Fibroblast of lung (primary cell): Measurements from ENCODE around the gene EYA2.

Experiments
- EZH2 ChIP-seq: IDR thresholded peaks from 2 replicates; pipeline ENCODE4 v1.5.1; 2012; ENCODE audit warnings: low read length, control low read depth, mild to moderate bottlenecking; ENCODE audit errors: missing control alignments
- TF ChIP-seq, protein P1 (sequence below), 2 donors: IDR thresholded peaks in 1 of 2; conservative IDR thresholded peaks in 1 of 2; 1 replicate in 1 of 2; 2 replicates in 1 of 2; pipeline ENCODE4 v1.5.1; 2011 to 2012; ENCODE audit warnings: low read length in 2 of 2, control low read depth in 1 of 2, inconsistent platforms in 1 of 2, low read depth in 1 of 2, mild to moderate bottlenecking in 1 of 2

DNA sequence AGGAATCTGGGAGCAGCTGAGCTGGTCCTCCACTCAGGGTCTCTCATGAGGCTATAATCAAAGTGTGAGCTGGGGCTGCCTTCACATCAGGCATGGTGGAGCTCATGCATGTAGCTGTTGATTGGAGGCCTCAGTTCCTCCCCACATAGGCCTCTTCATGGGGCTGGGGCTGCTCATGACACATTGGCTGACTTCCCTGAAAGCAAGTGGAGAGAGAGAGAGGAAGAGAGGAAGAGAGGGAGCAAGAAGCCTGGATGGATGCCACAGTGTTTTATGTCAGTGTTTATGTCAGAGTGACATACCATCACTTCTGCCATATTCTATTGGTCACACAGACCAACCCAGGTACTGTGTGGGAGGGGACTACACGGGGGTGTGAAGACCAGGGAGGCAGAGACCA, 43.8 kb downstream of the EYA2 start:
- TF ChIP-seq, protein P1, sequence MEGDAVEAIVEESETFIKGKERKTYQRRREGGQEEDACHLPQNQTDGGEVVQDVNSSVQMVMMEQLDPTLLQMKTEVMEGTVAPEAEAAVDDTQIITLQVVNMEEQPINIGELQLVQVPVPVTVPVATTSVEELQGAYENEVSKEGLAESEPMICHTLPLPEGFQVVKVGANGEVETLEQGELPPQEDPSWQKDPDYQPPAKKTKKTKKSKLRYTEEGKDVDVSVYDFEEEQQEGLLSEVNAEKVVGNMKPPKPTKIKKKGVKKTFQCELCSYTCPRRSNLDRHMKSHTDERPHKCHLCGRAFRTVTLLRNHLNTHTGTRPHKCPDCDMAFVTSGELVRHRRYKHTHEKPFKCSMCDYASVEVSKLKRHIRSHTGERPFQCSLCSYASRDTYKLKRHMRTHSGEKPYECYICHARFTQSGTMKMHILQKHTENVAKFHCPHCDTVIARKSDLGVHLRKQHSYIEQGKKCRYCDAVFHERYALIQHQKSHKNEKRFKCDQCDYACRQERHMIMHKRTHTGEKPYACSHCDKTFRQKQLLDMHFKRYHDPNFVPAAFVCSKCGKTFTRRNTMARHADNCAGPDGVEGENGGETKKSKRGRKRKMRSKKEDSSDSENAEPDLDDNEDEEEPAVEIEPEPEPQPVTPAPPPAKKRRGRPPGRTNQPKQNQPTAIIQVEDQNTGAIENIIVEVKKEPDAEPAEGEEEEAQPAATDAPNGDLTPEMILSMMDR (conservative IDR thresholded peaks at IDR 0.05 in 1 of 2, IDR thresholded peaks at IDR 0.05 in 1 of 2; ENCODE audit: low read depth in 1 of 2, low read length in 2 of 2), result no peak
- no peak for TF ChIP-seq EZH2
